OCI-M2 (cell line): ENCODE results near the gene GPSM1.
"Not testable (repeated sequence)": the region's sequence is repeated elsewhere in the genome, so short reads cannot be mapped to it uniquely, and the experiment has no call there.

Source experiments
- DNase-seq: peaks from one replicate; lab custom pipeline; 2025; ENCODE audit not compliant: unreplicated experiment; lab: John Stamatoyannopoulos, UW

GPSM1 gene

DNA sequence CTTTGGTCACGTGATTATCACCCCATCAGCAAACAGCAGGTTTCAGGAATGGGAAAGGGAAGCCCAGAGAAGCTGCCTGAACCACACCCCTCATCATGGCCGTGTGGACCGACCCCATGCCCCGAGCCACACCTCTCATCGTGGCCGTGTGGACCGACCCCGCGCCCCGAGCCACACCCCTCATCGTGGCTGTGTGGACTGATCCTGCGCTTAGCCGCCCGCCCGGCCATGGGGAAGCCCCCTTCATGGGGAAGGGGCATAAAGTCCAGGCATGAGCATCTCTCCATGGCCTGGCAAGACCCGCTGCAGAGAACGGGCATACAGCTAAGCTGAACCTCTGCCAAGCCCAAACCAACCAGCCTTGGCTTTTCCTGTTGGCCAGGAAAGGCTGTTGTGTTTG, 66.2 kb downstream of the GPSM1 start:
- DNase-seq: no peak

DNA sequence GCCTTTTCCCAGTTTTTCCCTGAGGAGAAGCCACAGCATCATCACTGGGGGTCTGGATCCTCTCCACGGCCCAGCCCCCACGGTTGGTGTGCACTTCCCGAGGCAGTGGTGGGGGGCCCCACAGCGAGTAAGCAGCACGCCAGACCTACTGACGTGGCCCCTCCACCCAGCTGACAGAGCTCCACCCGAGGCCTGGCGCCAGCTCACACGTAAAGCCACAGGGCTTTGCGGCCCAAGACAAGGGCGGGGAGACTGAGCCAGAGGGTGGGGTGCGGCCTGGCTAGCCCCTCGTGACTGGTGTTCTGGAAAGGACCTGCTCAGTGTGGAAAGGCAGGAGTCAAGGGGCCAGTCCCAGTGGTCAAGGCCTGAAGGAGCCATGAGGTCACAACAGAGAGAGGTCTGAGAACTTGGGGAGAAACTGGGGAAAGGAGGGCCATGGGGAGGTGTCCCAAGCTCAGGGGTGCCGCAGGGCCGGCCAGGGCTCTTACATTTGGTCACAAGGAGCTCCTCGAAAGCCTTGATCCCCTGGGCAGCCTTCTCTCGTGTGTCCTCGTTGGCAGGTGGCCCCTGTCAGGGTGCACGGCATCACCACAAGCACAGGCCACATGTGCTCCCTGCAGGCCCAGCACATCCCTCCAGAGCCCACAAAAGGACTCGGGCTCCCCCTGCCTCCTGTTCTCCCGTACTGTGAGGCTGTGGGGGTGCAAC, 67.1 kb downstream of the GPSM1 start:
- no peak for DNase-seq

DNA sequence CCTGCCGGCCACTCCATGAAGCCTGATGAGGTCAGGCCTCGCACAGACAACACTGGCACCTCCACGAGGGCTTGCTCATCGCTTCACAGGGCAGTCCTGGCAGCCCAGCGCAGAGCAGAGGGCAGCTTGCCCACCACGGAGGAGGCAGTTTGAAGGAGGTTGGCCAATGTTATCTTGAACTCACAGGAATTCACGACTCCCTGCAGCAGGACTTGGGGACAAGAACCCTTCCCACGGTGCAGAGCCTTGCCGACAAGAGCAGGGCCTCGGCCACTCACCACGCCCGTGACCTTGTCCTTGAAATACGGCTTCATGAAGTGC, 67.6 kb downstream of the GPSM1 start:
- no peak for DNase-seq

DNA sequence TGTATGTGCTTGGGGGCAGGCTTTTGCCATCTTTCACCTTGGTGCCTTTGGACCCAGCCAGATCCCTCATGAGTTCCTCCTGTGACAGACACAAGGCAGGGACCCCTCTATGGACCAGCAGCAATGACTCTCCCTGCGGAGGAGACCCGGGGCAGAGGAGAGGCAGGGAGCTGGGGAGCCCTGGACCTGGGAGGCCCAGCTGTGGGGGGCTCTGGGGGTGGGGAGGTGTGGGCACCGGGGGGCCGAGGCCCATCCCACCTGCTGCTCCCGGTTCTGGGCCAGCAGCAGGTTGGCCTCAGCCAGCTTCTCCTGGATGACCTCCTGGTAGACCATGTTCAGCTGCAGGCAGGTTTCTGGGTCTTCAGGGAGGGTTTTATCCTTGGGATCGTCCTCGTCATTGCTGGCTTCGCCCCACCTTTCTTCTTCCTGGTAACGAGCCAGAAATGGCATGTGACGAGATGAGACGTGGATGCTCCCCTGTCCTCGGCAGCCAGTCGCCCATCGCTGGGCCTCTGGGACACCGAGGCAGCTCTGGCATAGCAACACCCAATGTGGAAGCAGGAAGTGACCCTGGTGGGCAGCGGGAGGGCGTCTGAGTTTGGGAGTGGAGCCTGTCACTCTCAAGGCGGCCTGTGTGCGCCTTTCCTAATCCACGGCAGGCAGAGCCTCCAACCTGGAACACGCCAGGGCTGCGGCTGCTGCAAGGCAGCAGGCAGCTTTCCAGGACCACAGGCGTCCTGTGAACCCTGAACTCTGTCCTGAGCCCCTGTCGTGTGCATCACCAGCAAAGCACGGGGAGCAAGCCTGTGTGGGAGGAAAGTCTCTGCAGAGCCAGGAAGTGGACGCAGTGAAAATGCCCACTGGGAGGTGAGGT, 68.2 kb downstream of the GPSM1 start:
- no peak for DNase-seq

DNA sequence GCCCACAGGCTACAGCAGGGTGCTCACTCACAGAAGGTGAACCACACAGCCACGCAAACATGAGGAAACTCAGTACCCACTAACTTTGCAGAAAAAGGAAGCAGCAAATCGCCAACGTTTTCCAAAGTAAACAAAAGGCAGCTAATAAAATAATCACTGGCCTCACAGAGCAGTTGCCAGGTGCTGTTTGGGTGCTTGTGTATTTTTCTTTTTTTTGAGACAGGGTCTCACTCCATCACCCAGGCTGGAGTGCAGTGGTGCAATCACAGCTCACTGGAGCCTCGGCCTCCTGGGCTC, 68.8 kb downstream of the GPSM1 start:
- DNase-seq: no peak

DNA sequence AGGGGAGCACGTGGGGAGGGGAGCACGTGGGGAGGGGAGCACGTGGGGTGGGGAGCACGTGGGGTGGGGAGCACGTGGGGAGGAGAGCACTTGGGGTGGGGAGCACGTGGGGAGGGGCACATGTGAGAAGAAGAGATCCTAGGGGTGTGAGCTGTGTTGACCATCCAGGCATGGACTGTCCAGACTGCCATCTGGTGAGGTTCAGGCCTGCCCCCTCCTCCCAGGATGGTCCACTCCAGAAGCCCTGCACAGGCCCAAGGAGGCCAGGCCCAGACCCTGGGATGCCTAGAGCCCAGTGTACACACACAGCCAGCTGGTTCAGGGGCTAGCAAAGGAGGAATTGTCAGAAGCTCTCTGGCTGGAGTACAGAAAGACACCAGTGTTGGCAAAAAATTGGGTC, 70.3 kb downstream of the GPSM1 start:
- no peak for DNase-seq

DNA sequence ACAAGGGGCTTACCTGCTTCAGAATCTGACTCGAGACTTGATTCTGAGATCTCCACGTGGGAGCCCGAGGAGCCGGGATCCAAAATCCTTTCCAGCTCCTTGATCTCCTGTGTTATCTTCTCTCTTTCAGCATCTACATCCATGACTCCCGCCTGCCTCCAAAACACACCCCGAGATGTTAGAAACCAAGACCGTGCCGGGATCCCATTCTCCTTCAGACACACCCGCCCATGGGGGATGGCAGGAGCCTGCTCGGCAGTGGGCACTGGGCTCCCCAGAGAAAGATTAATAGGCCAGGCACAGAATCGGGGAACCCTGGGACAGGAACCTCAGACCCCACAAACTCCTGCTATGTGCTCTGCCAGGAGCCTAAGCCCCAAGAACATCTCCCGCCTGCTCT, 70.9 kb downstream of the GPSM1 start:
- DNase-seq: no peak

DNA sequence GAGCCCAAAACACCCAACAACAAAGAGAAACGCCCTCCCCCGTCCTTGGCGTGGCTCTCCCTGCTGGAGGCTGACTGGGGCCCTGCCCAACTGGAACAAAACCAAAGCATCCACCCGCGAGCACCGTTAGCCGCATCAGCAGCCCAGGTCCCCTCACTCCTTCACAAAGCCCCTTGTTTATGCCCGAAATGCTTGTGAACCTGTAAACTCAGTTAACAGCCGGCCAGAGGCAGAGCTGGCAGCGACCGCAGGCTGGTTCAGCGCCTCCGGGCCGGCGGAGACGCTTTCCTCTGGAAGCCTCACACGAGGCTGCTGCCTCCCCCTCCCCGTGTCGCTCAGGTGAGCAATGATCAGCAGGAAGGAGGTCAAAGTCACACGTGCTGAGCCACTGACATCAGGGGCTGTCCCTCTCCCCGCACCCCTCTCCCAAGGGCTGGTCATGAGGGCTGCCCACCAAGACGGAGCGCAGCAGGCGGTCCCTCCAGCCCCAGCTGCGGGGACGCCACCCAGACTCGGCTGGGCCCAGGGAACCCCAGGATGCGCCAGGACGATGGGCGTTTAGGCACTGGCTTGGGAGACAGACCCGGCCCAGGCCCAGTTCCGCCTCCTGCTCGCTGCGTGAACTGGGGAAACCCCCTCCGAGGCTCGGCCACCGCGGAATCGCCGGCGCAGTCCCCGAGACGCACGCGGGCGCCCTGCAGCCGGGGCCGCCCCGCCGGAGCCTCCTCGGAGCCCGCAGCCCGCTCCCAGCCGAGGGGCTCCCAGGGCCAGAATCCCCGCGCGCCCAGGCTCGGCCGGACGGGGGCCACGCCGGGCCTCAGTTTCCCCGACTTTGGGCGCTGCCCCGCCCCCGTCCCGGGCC, 72.1 kb downstream of the GPSM1 start:
- DNase-seq: no peak

DNA sequence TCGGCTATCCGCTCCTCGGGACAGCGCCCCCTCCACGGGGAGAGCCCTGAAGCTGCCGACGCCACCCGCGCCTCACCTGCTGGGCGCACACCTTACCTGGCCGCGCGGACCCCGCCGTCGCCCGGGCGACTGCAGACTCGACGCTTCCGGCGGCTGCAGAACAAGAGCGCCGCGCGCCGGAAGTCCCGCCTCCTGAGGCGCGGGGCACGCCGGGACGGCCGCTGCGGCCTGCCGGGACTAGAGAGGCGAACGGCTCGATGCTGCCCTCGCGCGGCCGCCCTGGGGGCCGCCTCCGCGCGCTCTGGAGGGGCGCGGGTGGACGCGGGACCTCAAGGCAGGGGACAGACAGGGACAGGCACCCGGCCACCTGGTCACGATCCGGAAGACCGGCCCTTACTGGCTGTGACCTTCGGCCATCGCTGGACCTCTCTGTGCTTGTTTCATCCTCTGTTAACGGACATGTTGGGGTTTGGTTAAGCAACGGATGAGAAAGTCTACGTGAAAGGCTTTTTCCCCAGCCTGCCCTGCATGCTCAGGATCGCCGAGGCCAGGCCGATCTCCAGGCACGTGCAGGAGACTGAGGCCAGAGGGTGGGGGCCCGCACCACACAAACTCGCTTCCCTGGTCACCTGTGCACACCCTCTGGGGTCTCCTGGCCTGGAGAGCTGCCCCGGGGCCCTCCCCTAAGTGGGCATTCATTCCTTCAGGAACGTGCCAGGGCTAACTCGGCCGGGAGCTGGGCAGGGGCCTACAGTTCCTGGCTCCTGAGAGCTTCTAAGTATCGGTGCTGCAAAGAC, 72.9 kb downstream of the GPSM1 start, which contains the start of gene SNAPC4:
Gene SNAPC4, minus strand, starts transcription at position 133 of the 797 bp plus-strand sequence. CDS start 1,742 bp downstream, outside the sequence.
- peak; percentile 63 for DNase-seq

DNA sequence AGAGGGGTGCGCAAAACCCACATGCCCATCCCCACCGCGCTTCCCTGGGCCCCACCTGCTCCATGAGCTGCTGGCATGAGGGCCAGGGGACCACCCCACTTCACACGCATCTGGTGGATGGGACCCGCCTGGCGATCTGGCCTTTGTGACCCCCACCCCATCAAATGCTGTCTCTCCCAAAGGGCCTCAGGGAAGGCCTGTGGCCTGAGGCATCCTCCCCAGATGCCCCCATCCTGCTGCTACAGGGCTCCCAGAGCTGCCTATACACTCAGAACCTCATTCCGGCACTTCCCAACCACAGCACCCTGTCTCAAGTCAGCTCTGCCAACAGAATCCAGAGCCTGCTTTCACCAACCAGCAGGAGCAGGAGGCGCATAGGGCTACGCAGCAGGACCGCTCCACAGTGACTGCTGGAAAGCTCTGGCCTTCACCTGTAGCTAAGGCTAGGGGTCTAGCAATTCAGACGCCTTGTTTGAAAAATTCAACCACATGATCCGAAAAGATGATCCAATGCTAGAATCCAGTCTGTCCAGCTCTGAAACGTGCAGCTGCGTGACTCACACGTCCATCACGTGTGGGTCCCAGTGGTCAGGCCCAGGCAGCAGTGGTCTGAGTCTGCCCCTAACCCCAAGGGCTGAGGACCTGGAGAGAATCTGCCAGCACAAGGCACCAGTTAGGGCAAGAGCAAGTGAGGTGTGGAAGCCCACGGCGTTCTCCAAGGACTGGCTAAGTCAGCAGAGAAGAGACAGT, 74.0 kb downstream of the GPSM1 start:
- no peak for DNase-seq

DNA sequence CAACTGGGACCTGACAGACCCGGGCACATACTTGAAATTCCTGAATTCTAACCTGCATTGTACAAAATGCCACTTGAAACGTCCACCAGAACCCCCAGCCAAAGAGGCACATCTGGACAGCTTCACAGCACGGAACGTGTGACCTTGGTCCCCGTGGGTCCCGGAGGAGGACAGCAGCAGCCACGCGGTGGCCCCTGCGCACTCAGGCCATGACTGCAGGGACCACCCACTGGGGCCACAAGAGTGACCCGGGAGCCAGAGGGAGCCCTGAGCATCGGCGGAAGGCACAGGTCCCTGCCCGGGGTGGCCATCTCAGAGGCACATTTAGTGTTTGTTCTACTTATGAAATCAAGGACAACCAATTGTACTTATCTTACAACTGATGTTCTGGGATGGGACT, 74.7 kb downstream of the GPSM1 start:
- DNase-seq: no peak

DNA sequence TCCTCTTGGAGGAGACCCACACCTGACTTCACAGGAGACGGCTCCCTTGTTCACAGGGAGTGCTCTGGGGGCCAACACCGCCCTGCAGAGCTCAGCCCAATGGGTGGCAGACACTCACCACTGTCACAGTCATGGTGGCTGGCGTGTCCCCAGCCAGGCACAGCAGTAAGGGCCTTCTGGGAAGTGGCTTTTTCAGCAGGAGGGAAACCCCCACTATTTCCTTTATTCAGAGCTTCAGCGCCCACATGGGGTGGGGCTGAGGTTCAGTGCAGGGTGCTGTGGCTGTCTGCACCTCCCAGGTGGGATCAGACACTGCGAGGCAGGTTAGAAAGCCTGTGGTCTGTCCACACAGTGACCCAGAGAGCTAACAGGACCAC, 76.2 kb downstream of the GPSM1 start:
- DNase-seq: no peak

DNA sequence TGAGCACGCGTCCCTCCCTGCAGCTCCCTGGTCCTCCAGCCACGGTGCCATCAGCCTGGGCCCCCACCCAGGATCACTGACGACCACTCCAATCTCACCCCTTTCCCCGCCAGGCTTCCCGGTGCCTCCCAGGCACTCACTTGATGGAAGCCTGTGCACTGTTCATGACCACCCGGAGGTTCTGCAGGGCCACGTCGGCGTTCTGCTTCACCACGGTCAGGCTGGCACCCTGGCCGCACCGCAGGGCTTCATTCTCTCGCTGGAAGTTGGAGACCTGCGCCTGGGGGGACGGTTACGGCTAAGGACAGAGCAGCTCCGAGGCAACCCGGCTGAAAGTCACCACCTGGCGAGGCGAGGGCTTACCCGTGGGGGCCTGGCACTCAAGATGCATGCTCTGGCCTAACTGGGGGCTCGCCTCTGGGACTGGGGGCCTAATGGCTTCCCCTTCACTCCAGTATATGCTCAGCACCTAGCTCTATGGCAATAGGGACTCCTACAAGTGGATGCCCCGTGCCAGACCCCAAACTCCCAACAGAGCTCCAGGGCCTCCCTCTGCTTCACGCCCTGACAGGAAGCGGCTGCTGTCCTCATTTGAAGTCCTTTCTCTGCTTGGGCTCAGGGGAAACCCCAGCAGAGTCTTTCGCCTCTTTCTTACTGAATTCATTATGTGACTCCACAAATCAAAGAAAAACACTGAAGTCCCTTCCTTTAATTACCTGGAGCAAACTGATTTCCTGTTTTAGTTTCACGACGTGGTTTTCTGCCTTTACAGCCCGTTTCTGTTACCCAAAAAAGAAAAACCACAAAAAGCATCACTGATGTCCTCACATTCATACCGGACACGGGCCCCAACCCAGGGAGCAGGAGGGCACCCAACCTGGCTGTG, 76.8 kb downstream of the GPSM1 start:
- no peak for DNase-seq

DNA sequence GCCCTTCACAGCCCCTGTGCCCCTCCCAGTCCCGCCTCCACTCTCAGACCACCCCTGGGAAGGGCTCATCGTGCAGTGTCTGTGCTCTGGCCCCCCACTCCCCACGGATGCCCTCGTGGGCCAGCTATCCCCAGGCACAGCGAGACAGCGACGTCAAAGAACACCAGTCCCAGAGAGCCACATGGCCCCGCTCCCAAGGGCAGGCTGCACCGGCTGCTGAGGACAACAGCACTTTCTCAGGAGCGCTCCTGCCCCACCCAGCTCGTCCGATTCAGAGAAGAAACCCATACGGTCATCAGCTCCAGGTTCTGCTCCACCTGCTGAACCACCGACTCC, 77.4 kb downstream of the GPSM1 start:
- DNase-seq: no peak

DNA sequence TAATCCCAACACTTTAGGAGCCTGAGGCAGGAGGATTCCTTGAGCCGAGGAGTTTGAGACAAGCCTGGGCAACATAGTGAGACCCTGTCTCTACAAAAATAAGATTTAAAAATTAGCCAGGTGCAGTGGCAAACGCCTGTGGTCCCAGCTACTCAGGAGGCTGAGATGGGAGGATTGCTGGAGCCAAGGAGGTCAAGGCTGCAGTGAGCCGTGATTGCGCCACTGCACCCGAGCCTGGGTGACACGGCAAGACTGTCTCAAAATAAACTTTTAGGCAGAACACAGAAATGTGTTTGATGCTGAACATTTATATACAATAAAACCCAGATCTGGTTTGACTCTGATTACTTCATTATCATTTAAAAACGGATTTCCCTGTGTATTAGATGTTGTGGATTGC, 78.1 kb downstream of the GPSM1 start:
- DNase-seq: no peak

DNA sequence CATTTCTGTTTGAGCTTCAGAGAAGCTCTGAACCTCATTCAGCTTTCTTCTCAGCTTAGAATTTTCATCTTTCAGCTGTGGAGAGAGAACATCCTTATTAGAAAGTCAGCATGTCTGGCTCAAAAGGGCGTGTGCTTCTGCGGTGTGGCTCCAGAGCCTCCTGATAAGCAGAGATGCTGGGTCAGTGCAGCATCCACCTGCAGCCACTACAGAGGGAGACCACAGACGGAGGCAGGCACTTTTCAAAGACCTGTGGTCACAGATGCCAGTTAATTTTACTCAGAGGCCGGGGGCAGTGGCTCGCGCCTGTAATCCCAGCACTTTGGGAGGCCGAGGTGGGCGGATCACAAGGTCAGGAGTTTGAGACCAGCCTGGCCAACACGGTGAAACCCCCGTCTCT, 78.6 kb downstream of the GPSM1 start:
- not testable (repeated sequence) for DNase-seq

DNA sequence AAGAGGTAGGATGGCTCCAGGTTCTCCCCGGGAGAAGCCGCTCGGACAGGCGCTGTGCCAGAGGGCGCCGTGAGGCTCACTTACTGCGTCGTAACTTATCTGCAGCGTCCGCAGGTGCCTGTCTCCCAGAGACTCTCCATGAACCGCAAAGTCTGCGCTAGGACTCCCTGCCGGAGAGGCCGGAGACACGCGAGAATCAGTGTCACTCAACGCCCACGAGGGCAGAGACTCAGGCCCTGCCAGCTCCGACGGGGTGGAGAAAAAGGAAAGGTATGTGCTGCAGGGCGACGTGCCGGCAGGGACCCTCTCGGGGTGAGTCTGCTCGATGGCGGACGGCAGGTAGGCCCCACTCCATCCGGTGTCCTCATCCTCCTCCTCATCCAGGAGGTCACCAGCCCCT, 79.7 kb downstream of the GPSM1 start:
- DNase-seq: not testable (repeated sequence)

DNA sequence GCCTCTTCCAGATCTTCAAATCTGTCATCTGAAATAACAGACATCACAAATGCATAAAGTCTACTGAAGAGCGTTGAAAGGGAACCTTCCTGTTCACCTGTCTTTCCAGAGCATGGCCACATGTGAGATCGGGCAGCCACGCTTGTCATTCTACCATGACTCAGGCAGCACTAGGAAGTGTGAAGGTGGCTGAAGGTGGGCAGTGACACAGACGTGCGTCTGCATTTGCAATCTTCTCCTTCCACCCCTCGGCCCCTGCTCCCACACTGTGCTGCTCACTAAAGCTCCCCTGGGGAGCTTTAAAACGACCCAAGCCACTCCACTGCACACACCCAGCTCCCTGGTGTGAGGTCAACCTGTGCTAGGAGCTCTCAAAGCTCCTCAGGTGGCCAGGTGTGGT, 80.6 kb downstream of the GPSM1 start:
- no peak for DNase-seq
